SK-N-SH treated with all-trans-retinoic acid at 6 μM for 48 hours (cell line): ENCODE measurements around the gene UNKL.

Source experiments
- ATAC-seq: fragments of 200-7000 bp; cut with Tn5 transposase; 3 replicates; pipeline ENCODE4 v1.9.1; 2020; ENCODE audit warnings: mild to moderate bottlenecking, moderate library complexity
- ARNTL ChIP-seq: fragments of 450-650 bp; formaldehyde crosslinking; IDR thresholded peaks from 2 replicates; pipeline ENCODE4 v1.5.0; 2020; ENCODE audit warnings: low read depth, mild to moderate bottlenecking, moderate library complexity, borderline replicate concordance
- BACH2 ChIP-seq: fragments of 250-450 bp; sonication (Bioruptor Pico); IDR thresholded peaks from 2 replicates; pipeline ENCODE4 v1.9.0; 2021; ENCODE audit warnings: mild to moderate bottlenecking, borderline replicate concordance
- CSDC2 ChIP-seq: fragments of 250-450 bp; sonication (Bioruptor Pico); IDR thresholded peaks from 2 replicates; pipeline ENCODE4 v1.5.0; 2020; ENCODE audit warnings: mild to moderate bottlenecking, moderate library complexity
- ESRRG ChIP-seq: fragments of 250-450 bp; sonication (Bioruptor Pico); IDR thresholded peaks from 2 replicates; pipeline ENCODE4 v1.6.1; 2021; ENCODE audit warnings: mild to moderate bottlenecking
- GLIS3 ChIP-seq: fragments of 250-450 bp; sonication (Bioruptor Pico); IDR thresholded peaks from 2 replicates; pipeline ENCODE4 v1.5.0; 2020; ENCODE audit warnings: mild to moderate bottlenecking, moderate library complexity
- ISL1 ChIP-seq: fragments of 250-450 bp; sonication (Bioruptor Pico); IDR thresholded peaks from 2 replicates; pipeline ENCODE4 v2.1.2; 2022; ENCODE audit warnings: mild to moderate bottlenecking, moderate library complexity
- OSR1 ChIP-seq: fragments of 250-450 bp; sonication (Bioruptor Pico); IDR thresholded peaks from 2 replicates; pipeline ENCODE4 v1.8.0; 2022; ENCODE audit warnings: moderate library complexity, mild to moderate bottlenecking, inconsistent platforms
- PPARA ChIP-seq: fragments of 250-450 bp; sonication (Bioruptor Pico); IDR thresholded peaks from 2 replicates; pipeline ENCODE4 v1.5.0; 2020; ENCODE audit warnings: mild to moderate bottlenecking, borderline replicate concordance
- RARB ChIP-seq: fragments of 250-450 bp; sonication (Bioruptor Pico); IDR thresholded peaks from 2 replicates; pipeline ENCODE4 v1.8.0; 2021; ENCODE audit warnings: mild to moderate bottlenecking, moderate library complexity
- SNAI2 ChIP-seq: fragments of 250-450 bp; sonication (Bioruptor Pico); IDR thresholded peaks from 2 replicates; pipeline ENCODE4 v1.5.0; 2020; ENCODE audit warnings: mild to moderate bottlenecking, moderate library complexity
- TCF4 ChIP-seq: fragments of 250-450 bp; sonication (Bioruptor Pico); IDR thresholded peaks from 2 replicates; pipeline ENCODE4 v1.8.0; 2021; ENCODE audit warnings: mild to moderate bottlenecking, moderate library complexity, borderline replicate concordance
- TOX ChIP-seq: fragments of 250-450 bp; sonication (Bioruptor Pico); IDR thresholded peaks from 2 replicates; pipeline ENCODE4 v1.8.0; 2021; ENCODE audit warnings: mild to moderate bottlenecking, moderate library complexity, borderline replicate concordance
- TSHZ2 ChIP-seq: fragments of 250-450 bp; sonication (Bioruptor Pico); IDR thresholded peaks from 2 replicates; pipeline ENCODE4 v1.5.0; 2020; ENCODE audit warnings: mild to moderate bottlenecking, moderate library complexity
- ZC3H10 ChIP-seq: fragments of 250-450 bp; sonication (Bioruptor Pico); IDR thresholded peaks from 2 replicates; pipeline ENCODE4 v1.5.1; 2021; ENCODE audit warnings: mild to moderate bottlenecking, moderate library complexity
- ZFP3 ChIP-seq: fragments of 250-450 bp; sonication (Bioruptor Pico); IDR thresholded peaks from 2 replicates; pipeline ENCODE4 v1.5.0; 2020; ENCODE audit warnings: mild to moderate bottlenecking, moderate library complexity
- ZFP30 ChIP-seq: fragments of 450-650 bp; formaldehyde crosslinking; IDR thresholded peaks from 2 replicates; pipeline ENCODE4 v1.5.0; 2022; ENCODE audit warnings: mild to moderate bottlenecking, moderate library complexity
- ZNF565 ChIP-seq: fragments of 450-650 bp; formaldehyde crosslinking; conservative IDR thresholded peaks from 2 replicates; pipeline ENCODE4 v1.5.0; 2020; ENCODE audit warnings: low read depth, mild to moderate bottlenecking, moderate library complexity
- ZNF70 ChIP-seq: fragments of 450-650 bp; formaldehyde crosslinking; IDR thresholded peaks from 2 replicates; pipeline ENCODE4 v1.5.0; 2020; ENCODE audit warnings: mild to moderate bottlenecking, moderate library complexity
- ZNF8 ChIP-seq: fragments of 450-650 bp; formaldehyde crosslinking; IDR thresholded peaks from 2 replicates; pipeline ENCODE4 v1.5.0; 2020; ENCODE audit warnings: mild to moderate bottlenecking, moderate library complexity
- TF ChIP-seq, protein P1 (sequence below): fragments of 250-450 bp; sonication (Bioruptor Pico); IDR thresholded peaks from 2 replicates; pipeline ENCODE4 v1.8.0; 2020; ENCODE audit warnings: mild to moderate bottlenecking, moderate library complexity, borderline replicate concordance
- TF ChIP-seq, protein P2 (sequence below): fragments of 250-450 bp; sonication (Bioruptor Pico); IDR thresholded peaks from 2 replicates; pipeline ENCODE4 v1.5.1; 2020; ENCODE audit warnings: low read depth, mild to moderate bottlenecking, moderate library complexity
- TF ChIP-seq, protein P3 (sequence below): fragments of 250-450 bp; sonication (Bioruptor Pico); IDR thresholded peaks from 2 replicates; pipeline ENCODE4 v1.5.1; 2021; ENCODE audit warnings: mild to moderate bottlenecking, moderate library complexity

UNKL gene

DNA sequence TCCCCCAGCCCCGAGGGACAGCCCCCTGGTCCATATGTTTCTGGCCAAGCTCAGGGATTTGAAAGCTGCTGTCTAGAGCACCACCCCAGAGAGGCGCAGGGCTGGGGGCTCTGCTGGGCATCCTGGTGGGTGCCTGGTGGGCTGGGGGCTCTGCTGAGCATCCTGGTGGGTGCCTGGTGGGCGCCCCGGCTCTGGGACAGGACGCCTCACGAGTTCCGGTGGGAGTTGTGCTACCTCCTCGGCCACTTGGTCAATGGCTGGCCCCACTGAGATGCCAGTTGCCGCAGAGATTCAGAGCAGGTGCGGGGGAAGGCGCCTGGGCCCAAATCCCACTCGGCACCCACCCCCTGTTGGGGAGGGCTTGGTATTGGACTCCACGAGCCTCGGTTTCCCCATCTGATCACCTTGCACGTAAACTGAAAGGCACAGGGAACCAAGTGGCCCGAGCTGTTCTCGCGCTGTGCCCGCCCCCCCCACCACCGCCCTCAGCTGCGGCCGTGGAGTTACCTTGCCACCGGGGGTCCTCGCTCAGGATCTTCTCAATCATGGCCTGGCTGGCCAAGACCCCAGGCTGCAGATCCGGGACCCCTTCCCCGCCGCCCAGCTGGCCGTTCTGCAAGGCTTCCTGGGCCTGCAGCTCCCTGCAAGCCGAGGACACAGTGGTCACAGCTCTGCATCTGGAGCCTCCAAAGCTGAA, 13.3 kb downstream of the UNKL start:
- no peak for ATAC-seq

GRCh38 chr16:1398826-1399581, 15.5 kb downstream of the UNKL start:
- TF ChIP-seq TCF4 (CRISPR knock-in tag) (no peak), ZNF70 (CRISPR knock-in tag) (no peak), ARNTL (CRISPR knock-in tag) (no peak), ZNF565 (CRISPR knock-in tag) (no peak), ZC3H10 (CRISPR knock-in tag) (no peak), TSHZ2 (CRISPR knock-in tag) (no peak), PPARA (no peak), CSDC2 (CRISPR knock-in tag) (no peak), OSR1 (CRISPR knock-in tag) (no peak), RARB (no peak), TOX (CRISPR knock-in tag) (no peak), BACH2 (no peak), SNAI2 (CRISPR knock-in tag) (no peak), ESRRG (CRISPR knock-in tag) (no peak), ZFP30 (CRISPR knock-in tag) (no peak)
- TF ChIP-seq, protein P1, sequence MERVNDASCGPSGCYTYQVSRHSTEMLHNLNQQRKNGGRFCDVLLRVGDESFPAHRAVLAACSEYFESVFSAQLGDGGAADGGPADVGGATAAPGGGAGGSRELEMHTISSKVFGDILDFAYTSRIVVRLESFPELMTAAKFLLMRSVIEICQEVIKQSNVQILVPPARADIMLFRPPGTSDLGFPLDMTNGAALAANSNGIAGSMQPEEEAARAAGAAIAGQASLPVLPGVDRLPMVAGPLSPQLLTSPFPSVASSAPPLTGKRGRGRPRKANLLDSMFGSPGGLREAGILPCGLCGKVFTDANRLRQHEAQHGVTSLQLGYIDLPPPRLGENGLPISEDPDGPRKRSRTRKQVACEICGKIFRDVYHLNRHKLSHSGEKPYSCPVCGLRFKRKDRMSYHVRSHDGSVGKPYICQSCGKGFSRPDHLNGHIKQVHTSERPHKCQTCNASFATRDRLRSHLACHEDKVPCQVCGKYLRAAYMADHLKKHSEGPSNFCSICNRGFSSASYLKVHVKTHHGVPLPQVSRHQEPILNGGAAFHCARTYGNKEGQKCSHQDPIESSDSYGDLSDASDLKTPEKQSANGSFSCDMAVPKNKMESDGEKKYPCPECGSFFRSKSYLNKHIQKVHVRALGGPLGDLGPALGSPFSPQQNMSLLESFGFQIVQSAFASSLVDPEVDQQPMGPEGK: no peak
- TF ChIP-seq, protein P2, sequence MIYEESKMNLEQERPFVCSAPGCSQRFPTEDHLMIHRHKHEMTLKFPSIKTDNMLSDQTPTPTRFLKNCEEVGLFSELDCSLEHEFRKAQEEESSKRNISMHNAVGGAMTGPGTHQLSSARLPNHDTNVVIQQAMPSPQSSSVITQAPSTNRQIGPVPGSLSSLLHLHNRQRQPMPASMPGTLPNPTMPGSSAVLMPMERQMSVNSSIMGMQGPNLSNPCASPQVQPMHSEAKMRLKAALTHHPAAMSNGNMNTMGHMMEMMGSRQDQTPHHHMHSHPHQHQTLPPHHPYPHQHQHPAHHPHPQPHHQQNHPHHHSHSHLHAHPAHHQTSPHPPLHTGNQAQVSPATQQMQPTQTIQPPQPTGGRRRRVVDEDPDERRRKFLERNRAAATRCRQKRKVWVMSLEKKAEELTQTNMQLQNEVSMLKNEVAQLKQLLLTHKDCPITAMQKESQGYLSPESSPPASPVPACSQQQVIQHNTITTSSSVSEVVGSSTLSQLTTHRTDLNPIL: no peak
- ATAC-seq: no peak

More for the DNA sequence above, 13.3 kb downstream of the UNKL start:
- TF ChIP-seq ZNF565 (CRISPR knock-in tag): no peak
- TF ChIP-seq OSR1 (CRISPR knock-in tag): no peak

DNA sequence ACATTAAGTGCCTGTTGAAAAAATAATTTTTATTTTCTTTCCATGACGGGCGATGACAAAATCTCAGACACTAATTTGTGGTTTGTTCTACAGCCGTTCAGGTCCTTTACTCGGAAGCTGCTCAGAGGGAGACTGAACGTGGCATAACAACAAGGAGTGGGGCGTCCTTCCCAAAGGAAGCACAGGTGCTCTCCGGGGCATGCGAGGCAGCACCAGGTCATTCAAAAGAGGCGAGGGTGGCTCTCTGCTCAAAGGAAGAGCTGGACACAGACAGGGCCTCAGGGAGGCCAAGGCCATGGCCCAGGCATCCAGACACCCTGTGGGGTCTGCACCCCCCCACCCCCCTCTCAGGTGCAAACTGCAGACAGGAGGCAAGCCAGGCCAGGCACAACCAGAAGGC, 16.2 kb downstream of the UNKL start:
- TF ChIP-seq TSHZ2 (CRISPR knock-in tag) (no peak), OSR1 (CRISPR knock-in tag) (no peak), ZFP3 (CRISPR knock-in tag) (no peak), ZNF565 (CRISPR knock-in tag) (no peak), ZNF8 (CRISPR knock-in tag) (no peak), BACH2 (no peak), ISL1 (CRISPR knock-in tag) (no peak), RARB (no peak), ZC3H10 (CRISPR knock-in tag) (no peak), GLIS3 (CRISPR knock-in tag) (no peak), ZNF70 (CRISPR knock-in tag) (no peak), ZFP30 (CRISPR knock-in tag) (no peak), ARNTL (CRISPR knock-in tag) (no peak)
- TF ChIP-seq, protein P1: no peak
- TF ChIP-seq, protein P3, sequence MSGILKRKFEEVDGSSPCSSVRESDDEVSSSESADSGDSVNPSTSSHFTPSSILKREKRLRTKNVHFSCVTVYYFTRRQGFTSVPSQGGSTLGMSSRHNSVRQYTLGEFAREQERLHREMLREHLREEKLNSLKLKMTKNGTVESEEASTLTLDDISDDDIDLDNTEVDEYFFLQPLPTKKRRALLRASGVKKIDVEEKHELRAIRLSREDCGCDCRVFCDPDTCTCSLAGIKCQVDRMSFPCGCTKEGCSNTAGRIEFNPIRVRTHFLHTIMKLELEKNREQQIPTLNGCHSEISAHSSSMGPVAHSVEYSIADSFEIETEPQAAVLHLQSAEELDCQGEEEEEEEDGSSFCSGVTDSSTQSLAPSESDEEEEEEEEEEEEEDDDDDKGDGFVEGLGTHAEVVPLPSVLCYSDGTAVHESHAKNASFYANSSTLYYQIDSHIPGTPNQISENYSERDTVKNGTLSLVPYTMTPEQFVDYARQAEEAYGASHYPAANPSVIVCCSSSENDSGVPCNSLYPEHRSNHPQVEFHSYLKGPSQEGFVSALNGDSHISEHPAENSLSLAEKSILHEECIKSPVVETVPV (CRISPR knock-in tag): no peak
- no peak for ATAC-seq
